ENCODE measurements around the gene PNLIPRP1. TPM values are rescaled to one million over a fixed set of nuclear protein-coding genes. Genes with fewer than 3 reads are reported as not detected.

PNLIPRP1 gene
- total and polyA plus RNA-seq, 10 of the 15 experiments (the other 5 are each of a cell fraction or from before 2014, with no cell fraction given): 0.74 TPM; not detected in 9

GRCh38 chr10:116634126-116634975, 43.6 kb downstream of the PNLIPRP1 start (continued):
- TF ChIP-seq PRDM15 (CRISPR knock-in tag; IDR thresholded peaks at IDR 0.05): no peak
- TF ChIP-seq SMARCA5 (IDR thresholded peaks at IDR 0.05): no peak
- TF ChIP-seq CBX3 (IDR thresholded peaks at IDR 0.05; ENCODE audit: borderline replicate concordance, low read depth): no peak

- in situ Hi-C loops (cut with MboI) (no loop called here), intact Hi-C loops (cut with micrococcal nuclease; ENCODE audit: unreplicated experiment) (no loop called here)
- no peaks in the 10 kb centered on the region for H3K27me3 ChIP-seq (replicated peaks in 1 of 2; ENCODE audit: control insufficient read depth in 2 of 2, insufficient read depth in 2 of 2, low read length in 1 of 2)
- no peaks in the 10 kb centered on the region for H3K79me2 ChIP-seq (ENCODE audit: control insufficient read depth, insufficient read depth, low read length)
- no peaks in the 10 kb centered on the region for H4K20me1 ChIP-seq (ENCODE audit: control insufficient read depth, insufficient read depth)
- no peaks in the 10 kb centered on the region for H3K9me3 ChIP-seq (replicated peaks; ENCODE audit: control insufficient read depth, insufficient read depth, low read length)
- SMC1A ChIA-PET (ENCODE audit: uncharacterized antibody, unreplicated experiment): no interaction called here
- TF ChIP-seq ZBTB4 (CRISPR knock-in tag; IDR thresholded peaks at IDR 0.05): no peak
- TF ChIP-seq FOXM1 (IDR thresholded peaks at IDR 0.05; ENCODE audit: low read depth, low read length): no peak
- TF ChIP-seq TCF7 (IDR thresholded peaks at IDR 0.05; ENCODE audit: borderline replicate concordance): no peak
- H3K4me2 ChIP-seq (ENCODE audit: control insufficient read depth, insufficient read depth): no peak overlapping the region
- H3K27ac ChIP-seq (ENCODE audit: control insufficient read depth, insufficient read depth): no peak overlapping the region
- CTCF ChIA-PET: no interaction called here
- no peaks in the 10 kb centered on the region for H3K36me3 ChIP-seq (ENCODE audit: control insufficient read depth in 2 of 2, insufficient read depth in 2 of 2, low read length in 1 of 2)
- ATAC-seq (no peak), FAIRE-seq (no peak), DNase-seq (ENCODE audit: low read depth, low spot score) (no peak)
- no peak overlapping the region for H3K9ac ChIP-seq (ENCODE audit: control insufficient read depth, insufficient read depth, low read length)
- H3K4me1 ChIP-seq (ENCODE audit: control insufficient read depth, insufficient read depth, low read length): no peaks in the 10 kb centered on the region
- no peak overlapping the region for H3K4me3 ChIP-seq
- BruUV-seq (replicated peaks): no TSS peak
- POLR2A ChIA-PET: no interaction called here
- no peak overlapping the region for H2AFZ ChIP-seq (ENCODE audit: control insufficient read depth, low read depth, low read length)
- RAD21 ChIA-PET (ENCODE audit: unreplicated experiment): no interaction called here
Measured at GRCh38 chr10:116636385-116636784, 45.6 kb downstream of the PNLIPRP1 start.
